ENCODE measurements around the gene NFATC1. TPM values are rescaled to one million over a fixed set of nuclear protein-coding genes. Genes with fewer than 3 reads are reported as not detected.

NFATC1 gene
- total RNA-seq, 2 donors from 2014 or later: 5.2 to 5.9 TPM

DNA sequence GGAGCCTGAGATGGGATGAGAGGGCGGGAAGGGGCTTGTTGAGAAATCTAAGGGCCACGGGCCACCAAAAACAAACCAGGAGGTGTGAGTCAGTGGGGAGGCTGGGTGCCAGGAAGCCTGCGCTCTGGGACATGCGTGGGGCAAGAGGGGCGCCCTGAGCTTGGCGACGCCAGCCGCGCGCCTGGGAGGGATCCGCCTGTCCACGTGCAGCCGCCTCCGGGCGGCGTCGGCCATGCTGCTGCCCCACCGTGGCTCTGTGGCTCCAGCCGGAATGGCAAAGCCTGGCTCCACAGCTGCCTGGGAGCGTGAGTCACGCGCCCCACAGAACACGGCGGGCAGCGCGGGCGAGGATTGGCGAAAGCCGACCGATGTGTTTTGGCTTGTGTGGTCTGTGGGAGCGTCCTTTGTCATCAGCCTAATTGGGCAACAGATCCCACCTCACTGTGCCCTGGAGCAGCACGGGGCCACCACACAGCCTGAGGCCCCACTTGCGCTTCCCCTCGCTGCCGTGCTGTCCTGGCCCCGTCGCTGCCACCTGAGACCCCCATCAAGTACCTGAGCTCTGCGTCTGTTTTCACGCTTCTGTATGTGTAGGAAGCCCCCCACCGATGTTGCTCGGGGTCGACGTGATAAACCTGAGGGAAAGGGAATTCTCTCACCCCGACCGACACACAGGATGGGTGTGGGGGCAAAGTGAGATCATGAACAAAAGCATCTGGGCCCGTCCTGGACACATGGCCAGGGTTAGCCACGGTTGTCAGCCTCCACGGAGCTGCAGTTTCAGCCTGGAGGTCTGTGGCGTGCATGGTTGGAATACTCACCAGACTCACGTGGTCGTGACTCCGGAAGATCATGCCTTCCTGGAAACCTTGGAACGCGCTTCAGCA, 80.5 kb downstream of the NFATC1 start:
- Histone ChIP-seq H3K27me3 (no peaks in the 10 kb centered on the region), H3K36me3 (replicated peaks in 1 of 2; ENCODE audit: insufficient read depth in 1 of 2, low read depth in 2 of 2) (no peaks in the 10 kb centered on the region), H3K27ac (no peak overlapping the region), H3K9me3 (no peaks in the 10 kb centered on the region), H3K4me3 (no peak overlapping the region), H3K4me1 (no peaks in the 10 kb centered on the region)
- 90 to 93% methylated on average over 41 to 54 of the region's 54 CpGs for WGBS, 2 donors
- DNase-seq (no peak), ATAC-seq (no peak)
- intact Hi-C loops (cut with DNase I): no loop called here
- TF ChIP-seq CTCF (IDR thresholded peaks at IDR 0.05) (no peak), POLR2A (IDR thresholded peaks at IDR 0.05) (no peak)

GRCh38 chr18:79476918-79477571, 81.3 kb downstream of the NFATC1 start:
- no peaks in the 10 kb centered on the region for H3K27me3 ChIP-seq
- H3K4me1 ChIP-seq: no peaks in the 10 kb centered on the region
- DNase-seq: no peak
- WGBS, 2 donors: 75 to 81% methylated on average over 10 to 13 of the region's 13 CpGs
- no peak for ATAC-seq
- H3K36me3 ChIP-seq (replicated peaks in 1 of 2; ENCODE audit: insufficient read depth in 1 of 2, low read depth in 2 of 2): no peaks in the 10 kb centered on the region
- H3K4me3 ChIP-seq: no peak overlapping the region
- intact Hi-C loops (cut with DNase I): no loop called here
- no peaks in the 10 kb centered on the region for H3K9me3 ChIP-seq
- no peak for TF ChIP-seq CTCF (IDR thresholded peaks at IDR 0.05)
- no peak for TF ChIP-seq POLR2A (IDR thresholded peaks at IDR 0.05)
- no peak overlapping the region for H3K27ac ChIP-seq

GRCh38 chr18:79477711-79478483, 82.2 kb downstream of the NFATC1 start:
- 81% methylated on average over 12 to 22 of the region's 22 CpGs for WGBS, 2 donors
- no peak for DNase-seq
- Histone ChIP-seq H3K4me3 (no peak overlapping the region), H3K36me3 (replicated peaks in 1 of 2; ENCODE audit: insufficient read depth in 1 of 2, low read depth in 2 of 2) (no peaks in the 10 kb centered on the region), H3K27me3 (no peaks in the 10 kb centered on the region), H3K27ac (no peak overlapping the region), H3K9me3 (no peaks in the 10 kb centered on the region), H3K4me1 (no peaks in the 10 kb centered on the region)
- ATAC-seq: no peak
- intact Hi-C loops (cut with DNase I): no loop called here
- TF ChIP-seq CTCF (IDR thresholded peaks at IDR 0.05): no peak
- TF ChIP-seq POLR2A (IDR thresholded peaks at IDR 0.05): no peak

GRCh38 chr18:79478484-79479115, 82.9 kb downstream of the NFATC1 start:
- 91 to 100% methylated on average over 1 to 25 of the region's 33 CpGs for WGBS, 2 donors
- Histone ChIP-seq H3K4me3 (no peak overlapping the region), H3K36me3 (replicated peaks in 1 of 2; ENCODE audit: insufficient read depth in 1 of 2, low read depth in 2 of 2) (no peaks in the 10 kb centered on the region), H3K4me1 (no peaks in the 10 kb centered on the region), H3K27me3 (no peaks in the 10 kb centered on the region), H3K27ac (no peak overlapping the region), H3K9me3 (no peaks in the 10 kb centered on the region)
- intact Hi-C loops (cut with DNase I): no loop called here
- ATAC-seq: no peak
- no peak for TF ChIP-seq POLR2A (IDR thresholded peaks at IDR 0.05)
- no peak for TF ChIP-seq CTCF (IDR thresholded peaks at IDR 0.05)
- DNase-seq: no peak
